B cell (primary cell): ENCODE data around the gene ACMSD. TPM values are rescaled to one million over a fixed set of nuclear protein-coding genes. Genes with fewer than 3 reads are reported as not detected.

Experiments
- ATAC-seq: fragments of 200-7000 bp; cut with Tn5 transposase; one replicate; pipeline ENCODE4 v1.10.0; 2021; ENCODE audit warnings: low read depth, mild to moderate bottlenecking, moderate number of reproducible peaks, moderate library complexity
- CTCF ChIA-PET: fragments of 350-600 bp; sonication (Branson Sonifier 250); formaldehyde crosslinking; loops from one replicate; lab custom pipeline; 2021; ENCODE audit warnings: antibody characterized with exemption, inconsistent platforms; lab: Charles Lee
- POLR2A ChIA-PET: fragments of 350-600 bp; sonication (Branson Sonifier 250); formaldehyde crosslinking; loops from one replicate; lab custom pipeline; 2021; ENCODE audit warnings: antibody characterized with exemption; lab: Charles Lee
- DNase-seq: peaks from one replicate; pipeline ENCODE4 v3.0.0; 2013
- H2AFZ ChIP-seq: 2 replicates; pipeline ENCODE4 v1.6.1; 2012; ENCODE audit warnings: mild to moderate bottlenecking, low read depth, low read length; ENCODE audit not compliant: insufficient read depth, poor library complexity, severe bottlenecking
- H3K27ac ChIP-seq, 2 donors: 1 replicate in 1 of 2; 2 replicates in 1 of 2; pipeline ENCODE4 v1.5.1; 2012 to 2013; ENCODE audit warnings: low read length in 2 of 2, mild to moderate bottlenecking in 2 of 2, moderate library complexity in 1 of 2
- H3K27me3 ChIP-seq, 4 experiments: fragments of 200-600 bp in 1 of 4; sonication (generic) in 1 of 4; replicated peaks in 1 of 4; 1 replicate in 2 of 4; 2 replicates in 2 of 4; pipeline versions ENCODE4 v1.6.1 to v1.7.0; 2013 to 2016; ENCODE audit warnings: low read length in 3 of 4, mild to moderate bottlenecking in 2 of 4, mixed read lengths in 1 of 4, moderate library complexity in 1 of 4; ENCODE audit not compliant: insufficient read depth in 4 of 4, control insufficient read depth in 3 of 4; ENCODE audit errors: control extremely low read depth in 1 of 4
- H3K36me3 ChIP-seq, 2 experiments: replicated peaks in 1 of 2; 1 replicate in 1 of 2; 2 replicates in 1 of 2; pipeline versions ENCODE4 v1.6.1 to v1.7.1; 2013; ENCODE audit warnings: low read length in 1 of 2; ENCODE audit not compliant: insufficient read depth in 2 of 2, control insufficient read depth in 1 of 2; ENCODE audit errors: control extremely low read depth in 1 of 2, extremely low read depth in 1 of 2
- H3K4me1 ChIP-seq, 2 donors: fragments of 200-600 bp in 1 of 2; sonication (generic) in 1 of 2; 1 replicate in 1 of 2; 2 replicates in 1 of 2; pipeline versions ENCODE4 v1.5.1 to v1.6.1; 2013 to 2017; ENCODE audit warnings: low read length in 2 of 2; ENCODE audit not compliant: control insufficient read depth in 2 of 2, insufficient read depth in 2 of 2
- H3K4me2 ChIP-seq: replicated peaks from 2 replicates; pipeline ENCODE3; 2012; ENCODE audit warnings: mild to moderate bottlenecking, low read depth, low read length; ENCODE audit not compliant: poor library complexity, severe bottlenecking
- H3K4me3 ChIP-seq, 5 experiments: fragments of 200-600 bp in 1 of 5; sonication (generic) in 1 of 5; 1 replicate in 3 of 5; 2 replicates in 2 of 5; pipeline versions ENCODE4 v1.5.1 to v1.7.0; 2011 to 2016; ENCODE audit warnings: low read length in 4 of 5, mild to moderate bottlenecking in 4 of 5, low read depth in 2 of 5, control low read depth in 1 of 5, moderate library complexity in 1 of 5; ENCODE audit not compliant: insufficient read depth in 1 of 5; ENCODE audit errors: control extremely low read depth in 1 of 5, extremely low read depth in 1 of 5
- H3K79me2 ChIP-seq: fragments of 200-600 bp; sonication (generic); one replicate; pipeline ENCODE4 v1.6.0; 2016; ENCODE audit warnings: low read length; ENCODE audit not compliant: control insufficient read depth, insufficient read depth
- H3K9ac ChIP-seq: fragments of 200-600 bp; sonication (generic); 2 replicates; pipeline ENCODE4 v1.6.1; 2017; ENCODE audit warnings: mild to moderate bottlenecking, low read length, moderate library complexity
- H3K9me3 ChIP-seq, 3 donors: one replicate each; pipeline versions ENCODE4 v1.6.1 to v1.7.1; 2013; ENCODE audit warnings: low read length in 2 of 3; ENCODE audit not compliant: control insufficient read depth in 2 of 3, insufficient read depth in 1 of 3; ENCODE audit errors: control extremely low read depth in 1 of 3
- H4K20me1 ChIP-seq: 2 replicates; pipeline ENCODE4 v1.6.0; 2012; ENCODE audit warnings: mild to moderate bottlenecking, low read length; ENCODE audit not compliant: insufficient read depth, control insufficient read depth, poor library complexity, severe bottlenecking
- H3K27ac Mint-ChIP-seq: one replicate; pipeline ENCODE4 v1.8.0; 2021; ENCODE audit warnings: mixed read lengths
- H3K27me3 Mint-ChIP-seq: one replicate; pipeline ENCODE4 v1.8.0; 2021; ENCODE audit warnings: mixed read lengths
- H3K4me1 Mint-ChIP-seq: one replicate; pipeline ENCODE4 v1.8.0; 2021; ENCODE audit warnings: mixed read lengths
- H3K4me3 Mint-ChIP-seq: one replicate; pipeline ENCODE4 v1.8.0; 2021; ENCODE audit warnings: mixed read lengths
- H3K9me3 Mint-ChIP-seq: one replicate; pipeline ENCODE4 v1.8.0; 2022; ENCODE audit warnings: mixed read lengths; ENCODE audit not compliant: insufficient read depth
- EZH2 ChIP-seq: IDR thresholded peaks from 2 replicates; pipeline ENCODE4 v1.6.1; 2012; ENCODE audit warnings: borderline replicate concordance, low read depth, mild to moderate bottlenecking, moderate library complexity, low read length; ENCODE audit not compliant: insufficient read depth, poor library complexity, severe bottlenecking
- WGBS: methylation state at CpG from one replicate; pipeline ENCODE4 v1.1.5; 2013; ENCODE audit warnings: missing lambda C conversion rate; ENCODE audit not compliant: insufficient coverage; 5-methylcytosine and 5-hydroxymethylcytosine counted together
- intact Hi-C: fragments of 100-400 bp; cut with micrococcal nuclease; formaldehyde crosslinking; loops from one replicate; pipeline ENCODE4 v1.10.0; 2022
- polyA plus RNA-seq: library from polyadenylated mRNA; depleted of rRNA; stranded (reverse); fragments of >200 nt; gene quantifications from 2 replicates; pipeline ENCODE4 v1.2.3, GENCODE V29; 2012
- total RNA-seq, 2 donors: library from RNA; stranded (reverse); fragments of 120-200 nt in 1 of 2; gene quantifications; 1 replicate in 1 of 2; 2 replicates in 1 of 2; pipeline versions ENCODE4 v1.2.3 to v1.2.4, GENCODE V29; 2013 to 2022
- TF ChIP-seq, protein P1 (sequence below): fragments of 200-600 bp; IDR thresholded peaks from one replicate; pipeline ENCODE4 v1.8.0; 2022; ENCODE audit warnings: antibody characterized with exemption, mild to moderate bottlenecking

The ACMSD gene
- total and polyA plus RNA-seq, 2 donors (not counting 1 experiment from before 2014, with no cell fraction given): not detected

DNA sequence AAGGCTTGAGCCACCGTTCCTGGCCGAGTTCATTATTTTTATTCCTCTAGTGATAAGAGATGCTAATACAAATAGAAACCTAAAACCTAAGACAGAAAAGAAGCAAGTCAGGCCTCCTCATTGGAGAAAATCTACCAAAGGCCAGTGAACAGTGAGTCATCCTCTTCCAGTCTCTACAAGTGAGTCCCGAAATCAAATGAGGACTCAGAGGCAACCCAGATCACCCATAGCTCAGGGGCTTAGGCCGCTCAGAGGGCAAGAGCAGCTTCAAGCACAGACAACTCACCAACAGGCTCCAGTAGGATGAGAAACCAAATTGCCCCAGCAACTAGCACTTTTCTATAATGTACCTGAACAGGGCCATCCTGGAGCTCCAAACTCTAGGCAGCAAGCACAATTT lies 42.7 kb upstream of the ACMSD start:
- H3K27me3 Mint-ChIP-seq: peaks cover 9% of the 10 kb centered on the region

DNA sequence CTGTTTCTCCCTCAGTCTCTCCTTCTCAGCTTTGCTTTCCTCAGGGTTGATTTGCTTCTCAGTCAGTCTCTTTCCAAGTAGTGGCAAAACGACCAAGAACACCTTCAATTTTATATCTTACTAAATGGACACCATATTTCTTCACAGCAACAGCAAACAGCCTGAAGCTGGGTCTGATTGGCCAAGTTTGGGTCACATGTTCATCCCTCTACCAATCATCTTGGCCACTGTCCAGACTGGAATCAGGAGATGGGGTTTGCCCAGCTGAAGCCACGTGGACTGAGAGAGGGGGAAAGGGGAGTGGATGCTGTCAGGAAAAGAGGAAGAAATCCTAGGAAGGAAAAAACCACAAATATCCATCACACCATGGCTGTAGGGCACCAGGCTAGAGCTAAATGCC lies 42.0 kb upstream of the ACMSD start:
- Histone ChIP-seq H4K20me1 (no peaks in the 10 kb centered on the region), H3K27me3 (peaks cover 0 to 3% (median 0%) of the 10 kb centered on the region in 4 experiments), H3K27ac (no peak overlapping the region), H3K4me2 (no peak overlapping the region), H3K4me3 (no peak overlapping the region), H3K36me3 (no peaks in the 10 kb centered on the region), H2AFZ (no peak overlapping the region), H3K79me2 (no peaks in the 10 kb centered on the region), H3K9me3 (peaks cover 0 to 4% (median 0%) of the 10 kb centered on the region in 3 donors), H3K4me1 (no peaks in the 10 kb centered on the region), H3K9ac (no peak overlapping the region)
- Mint-ChIP-seq H3K4me1 (no peaks in the 10 kb centered on the region), H3K27me3 (peaks cover 4% of the 10 kb centered on the region), H3K9me3 (no peaks in the 10 kb centered on the region), H3K4me3 (no peak overlapping the region), H3K27ac (no peak overlapping the region)
- ChIA-PET CTCF (interaction anchor here (1.0 to 1.6 kb wide), 2 partner anchors 11 to 13 kb away, joined by 5 read pairs; no protein-coding TSS in a partner anchor), POLR2A (no interaction called here)
- WGBS: no CpG with 5 or more reads among the region's 2 CpGs
- TF ChIP-seq, protein P1, sequence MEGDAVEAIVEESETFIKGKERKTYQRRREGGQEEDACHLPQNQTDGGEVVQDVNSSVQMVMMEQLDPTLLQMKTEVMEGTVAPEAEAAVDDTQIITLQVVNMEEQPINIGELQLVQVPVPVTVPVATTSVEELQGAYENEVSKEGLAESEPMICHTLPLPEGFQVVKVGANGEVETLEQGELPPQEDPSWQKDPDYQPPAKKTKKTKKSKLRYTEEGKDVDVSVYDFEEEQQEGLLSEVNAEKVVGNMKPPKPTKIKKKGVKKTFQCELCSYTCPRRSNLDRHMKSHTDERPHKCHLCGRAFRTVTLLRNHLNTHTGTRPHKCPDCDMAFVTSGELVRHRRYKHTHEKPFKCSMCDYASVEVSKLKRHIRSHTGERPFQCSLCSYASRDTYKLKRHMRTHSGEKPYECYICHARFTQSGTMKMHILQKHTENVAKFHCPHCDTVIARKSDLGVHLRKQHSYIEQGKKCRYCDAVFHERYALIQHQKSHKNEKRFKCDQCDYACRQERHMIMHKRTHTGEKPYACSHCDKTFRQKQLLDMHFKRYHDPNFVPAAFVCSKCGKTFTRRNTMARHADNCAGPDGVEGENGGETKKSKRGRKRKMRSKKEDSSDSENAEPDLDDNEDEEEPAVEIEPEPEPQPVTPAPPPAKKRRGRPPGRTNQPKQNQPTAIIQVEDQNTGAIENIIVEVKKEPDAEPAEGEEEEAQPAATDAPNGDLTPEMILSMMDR: no peak
- no peak for TF ChIP-seq EZH2
- intact Hi-C loops: no loop called here
- ATAC-seq (no peak), DNase-seq (no peak)

More for the DNA sequence above, 42.7 kb upstream of the ACMSD start:
- Histone ChIP-seq H4K20me1 (no peaks in the 10 kb centered on the region), H3K4me1 (no peaks in the 10 kb centered on the region), H3K79me2 (no peaks in the 10 kb centered on the region), H3K4me3 (no peak overlapping the region), H2AFZ (no peak overlapping the region), H3K4me2 (no peak overlapping the region), H3K27ac (no peak overlapping the region), H3K9ac (no peak overlapping the region), H3K36me3 (no peaks in the 10 kb centered on the region), H3K9me3 (peaks cover 0 to 4% (median 0%) of the 10 kb centered on the region in 3 donors), H3K27me3 (peaks cover 0 to 3% (median 0%) of the 10 kb centered on the region in 4 experiments)
- 95% methylated on average over 2 of the region's 4 CpGs for WGBS
- POLR2A ChIA-PET: no interaction called here
- intact Hi-C loops: no loop called here
- no peaks in the 10 kb centered on the region for H3K4me1 Mint-ChIP-seq
- no peak overlapping the region for H3K4me3 Mint-ChIP-seq
- TF ChIP-seq, protein P1: no peak
- TF ChIP-seq EZH2: no peak
- H3K9me3 Mint-ChIP-seq: no peaks in the 10 kb centered on the region
- H3K27ac Mint-ChIP-seq: no peak overlapping the region
- CTCF ChIA-PET: interaction anchor here (1.0 to 1.6 kb wide), 2 partner anchors 11 to 13 kb away, joined by 5 read pairs; no protein-coding TSS in a partner anchor
- ATAC-seq (no peak), DNase-seq (no peak)
